Measurements from ENCODE around the gene RNF227.
"Not testable (repeated sequence)": the region's sequence is repeated elsewhere in the genome, so short reads cannot be mapped to it uniquely, and the experiment has no call there.

RNF227 gene

GRCh38 chr17:7864384-7864783 lies 51.7 kb downstream of the RNF227 start:
- not testable (repeated sequence) for DNase-seq (ENCODE audit: low spot score)

All from hematopoietic multipotent progenitor cell treated with erythropoietin and hydrocortisone succinate and interleukin-3 and kit ligand, for 17 days (in vitro differentiated cells).